ENCODE results near the gene RNF14.

Gene RNF14

GRCh38 chr5:141948812-141949211, 20.1 kb upstream of the RNF14 start:
- no peak for DNase-seq

DNA sequence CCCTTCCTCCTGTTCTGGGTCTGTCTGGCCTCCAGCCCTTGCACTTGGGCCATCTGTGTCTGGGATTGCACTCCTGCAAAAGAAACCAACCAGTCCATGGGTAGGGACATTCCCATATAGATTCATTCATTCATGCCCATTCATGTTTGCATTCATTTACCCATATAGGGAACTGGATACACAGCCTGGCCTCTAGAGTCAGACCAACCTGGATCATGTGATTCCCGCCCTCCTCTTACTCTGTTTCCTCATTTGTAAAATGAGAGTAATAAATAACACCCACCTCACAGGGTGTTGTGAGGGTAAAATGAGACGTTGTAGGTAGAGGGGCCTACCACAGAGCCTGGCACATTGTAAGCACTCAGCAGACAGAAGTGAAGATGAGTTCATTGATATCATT, 19.4 kb upstream of the RNF14 start:
- DNase-seq, result no peak

- DNase-seq, result no peak
Observed at GRCh38 chr5:141950207-141951005, 18.5 kb upstream of the RNF14 start.

GRCh38 chr5:141951332-141951781, 17.5 kb upstream of the RNF14 start:
- no peak for DNase-seq

GRCh38 chr5:141952020-141952419, 16.9 kb upstream of the RNF14 start:
- DNase-seq, result no peak

DNA sequence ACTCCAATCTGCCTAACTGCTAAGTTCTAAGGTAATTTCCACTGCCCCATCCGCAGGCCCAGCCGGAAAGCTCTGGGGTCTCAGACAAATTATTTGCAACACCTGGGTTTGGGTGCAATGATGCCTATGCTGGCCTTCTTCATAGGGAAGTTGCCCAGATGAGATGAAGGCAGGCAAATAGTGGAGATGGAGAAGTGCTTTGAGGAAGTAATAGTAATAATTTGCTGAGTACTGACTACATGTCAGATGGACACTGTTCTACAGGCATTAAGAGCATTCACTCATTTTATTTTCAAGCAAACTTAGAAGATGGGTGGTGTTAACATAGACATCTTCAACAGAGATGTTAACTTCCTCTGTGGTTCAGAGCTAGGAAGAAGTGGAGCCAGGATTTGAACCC, 14.7 kb upstream of the RNF14 start:
- no peak for DNase-seq

DNA sequence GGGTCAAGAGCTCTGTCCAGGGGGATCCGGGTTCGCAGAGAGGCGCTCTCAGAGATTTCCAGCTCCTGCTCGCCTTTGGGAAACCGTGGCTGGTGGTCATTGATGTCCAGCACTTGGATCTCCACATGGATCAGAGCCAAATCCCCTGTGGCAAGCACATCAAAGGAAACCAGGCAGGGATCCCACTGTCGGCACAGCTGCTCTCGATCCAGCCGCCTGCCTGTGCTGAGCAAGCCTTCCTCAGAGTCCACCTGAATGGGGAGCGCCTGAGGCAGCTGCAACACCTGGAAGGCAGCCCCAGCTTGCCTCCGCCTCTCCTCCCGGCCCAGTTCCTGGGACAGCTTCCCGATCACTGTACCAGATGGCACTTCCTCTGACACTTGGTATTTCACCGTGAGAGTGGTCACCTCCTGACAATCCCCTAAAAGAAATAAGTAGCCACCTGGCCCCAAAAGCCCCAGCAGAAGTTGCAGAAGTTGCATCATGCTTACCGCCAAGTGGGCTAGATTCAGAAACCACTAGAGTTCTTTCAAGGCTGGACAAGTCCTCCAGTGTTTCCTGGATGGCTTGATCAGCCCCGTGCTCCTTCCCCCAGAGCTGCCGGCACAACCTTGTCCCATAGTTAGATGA, 11.4 kb upstream of the RNF14 start:
- no peak for DNase-seq

- DNase-seq, result no peak
Observed at GRCh38 chr5:141958113-141958512, 10.8 kb upstream of the RNF14 start, which contains the start of gene PCDH12. PCDH12 (minus strand) TSS chr5:141958202; CDS start chr5:141957851, 351 bp downstream.

DNA sequence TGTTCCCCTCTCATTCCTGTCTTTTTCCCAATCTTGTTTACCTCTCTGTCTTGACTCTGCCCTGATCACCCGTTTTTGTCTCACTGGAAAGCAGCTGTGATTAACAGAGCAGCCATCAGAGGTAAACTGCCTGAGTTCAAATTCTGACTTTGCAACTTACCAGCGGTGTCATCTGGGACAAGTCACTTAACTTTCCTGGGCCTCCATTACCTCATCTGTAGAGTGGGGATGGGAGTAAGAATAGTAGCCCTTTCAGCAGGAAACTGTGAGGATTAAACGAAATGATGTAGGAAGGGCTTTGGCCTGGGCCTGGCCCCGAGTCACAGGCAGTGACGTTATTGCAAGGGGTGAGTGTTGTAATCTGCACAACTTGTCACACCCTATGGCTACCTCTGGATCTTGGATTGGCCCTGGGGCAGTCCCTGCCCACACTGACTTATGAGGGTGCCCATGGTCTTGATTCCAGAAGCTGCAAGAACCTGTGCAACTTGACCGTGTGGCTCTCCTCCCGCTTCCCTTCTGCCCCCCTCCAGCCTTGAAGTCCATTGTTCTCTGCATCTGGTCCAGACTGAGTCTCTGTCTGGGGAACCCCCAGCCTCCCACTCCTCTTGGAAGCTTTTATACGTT, 10.2 kb upstream of the RNF14 start:
- DNase-seq, result no peak

DNA sequence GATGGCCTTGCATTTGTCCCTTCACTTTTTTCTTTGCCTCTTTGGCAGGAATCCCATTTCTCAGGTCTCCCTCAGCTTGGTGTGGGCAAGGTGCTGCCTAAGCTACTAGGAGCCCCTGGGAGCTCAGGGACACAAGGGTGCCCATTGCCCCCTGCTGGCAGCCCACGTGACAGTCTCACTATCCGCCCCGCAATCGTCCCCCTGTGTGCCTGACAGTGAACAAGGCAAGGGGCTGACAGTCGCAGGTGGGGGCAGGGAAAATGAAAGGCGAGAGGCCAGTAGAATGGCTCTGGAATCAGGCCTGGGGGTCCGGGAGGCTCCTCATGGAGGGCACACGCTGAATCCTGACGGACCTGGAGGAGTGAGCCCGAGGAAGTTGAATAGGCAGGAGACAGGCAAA, 8.9 kb upstream of the RNF14 start:
- DNase-seq, result no peak

DNA sequence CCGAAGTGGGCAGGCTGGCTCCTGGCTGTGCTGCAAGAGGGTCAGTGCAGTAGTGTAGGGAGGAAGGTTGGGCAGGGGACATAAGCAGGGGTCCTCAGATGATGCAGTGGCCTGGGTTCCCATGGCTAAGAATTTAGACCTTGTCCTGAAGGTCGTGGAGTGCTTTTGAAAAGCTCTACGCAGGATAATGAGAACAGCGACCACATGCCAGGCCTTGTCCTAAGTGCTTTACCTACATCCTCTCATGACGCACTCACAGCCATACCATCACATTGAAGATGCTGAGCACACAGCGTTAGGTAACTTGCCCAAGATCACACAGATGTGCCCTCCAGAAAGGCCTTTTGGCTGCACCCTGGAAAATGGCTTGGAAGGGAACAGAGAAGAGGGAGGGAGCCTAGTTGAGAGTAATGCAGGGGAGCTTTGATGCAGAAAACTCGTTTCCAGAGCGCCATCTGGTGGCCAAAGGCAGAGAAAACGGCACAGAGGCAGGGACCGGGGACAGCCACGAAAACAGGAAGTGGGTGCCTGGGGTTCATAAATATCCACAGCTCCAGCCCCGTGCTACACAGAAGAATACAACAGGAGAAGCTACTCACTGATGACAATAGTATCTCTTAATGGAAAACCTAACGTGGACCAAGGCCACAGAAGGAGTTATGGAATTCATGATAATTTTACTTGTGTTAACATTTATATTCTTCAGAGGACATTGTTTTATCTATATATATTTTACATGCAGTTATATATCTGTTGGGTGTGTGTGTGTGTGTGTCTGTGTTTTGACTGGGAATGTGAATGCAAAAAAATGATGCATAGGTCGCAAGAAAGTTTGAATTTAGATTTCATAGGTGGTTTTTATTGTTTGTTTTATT, 8.2 kb upstream of the RNF14 start:
- peak; percentile 72 for DNase-seq

DNA sequence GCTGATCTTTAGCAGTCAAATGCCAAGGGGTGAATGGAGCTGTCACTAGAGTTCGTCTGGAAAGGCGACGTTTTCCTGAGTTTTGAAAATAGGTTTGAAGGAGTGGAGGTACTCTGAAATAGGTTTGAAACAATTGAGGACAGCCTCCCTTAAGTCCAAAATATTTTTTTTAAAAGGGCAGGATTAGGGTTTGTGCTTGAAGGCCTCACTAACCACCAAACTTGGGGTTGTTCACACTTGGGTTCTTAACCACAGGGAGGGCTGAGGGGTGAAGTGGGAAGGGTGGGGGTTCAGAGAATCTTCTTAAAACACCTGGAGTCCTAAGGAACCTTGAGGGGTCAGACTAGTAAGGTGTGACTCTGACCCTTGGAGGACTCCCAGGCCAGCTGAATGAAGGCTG, 7.4 kb upstream of the RNF14 start:
- DNase-seq, result no peak

DNA sequence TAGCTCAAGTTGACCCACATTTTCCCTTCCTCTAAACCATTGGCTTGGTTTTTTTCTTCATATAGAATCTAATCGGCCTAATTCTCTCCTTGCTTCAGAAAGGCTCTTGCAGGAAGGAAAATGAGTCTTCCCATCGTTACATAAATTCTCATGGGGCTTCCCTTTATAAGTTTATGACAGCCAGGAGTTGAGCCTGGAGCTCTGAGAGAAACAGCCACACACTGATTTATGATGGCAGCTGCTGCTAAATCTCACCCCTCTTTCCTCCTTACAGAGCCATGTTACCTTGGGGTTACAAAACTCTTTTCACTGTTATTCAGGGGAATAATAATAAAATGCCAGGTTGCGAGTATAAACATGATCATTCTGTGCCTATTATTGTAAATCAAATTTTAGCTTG, 5.2 kb upstream of the RNF14 start:
- no peak for DNase-seq

DNA sequence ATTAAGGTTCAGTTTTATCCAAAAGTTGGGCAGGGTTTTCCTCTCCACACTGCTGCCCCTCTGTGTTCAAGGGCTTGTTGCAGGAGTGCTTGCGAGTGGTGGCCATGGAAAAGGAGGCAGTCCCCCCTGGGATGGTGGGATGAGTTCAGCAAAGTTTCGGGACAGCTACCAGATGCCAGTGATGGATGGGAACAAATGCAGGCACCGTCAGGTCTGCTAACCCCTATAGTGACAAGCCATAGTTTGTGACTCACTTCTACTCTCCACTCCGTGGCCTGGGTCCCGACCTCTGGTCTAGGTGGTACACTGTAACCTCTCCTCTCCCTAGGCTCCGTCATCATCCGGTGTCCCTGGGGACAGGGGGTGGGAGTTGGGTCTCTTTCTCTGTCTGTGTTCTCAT, 3.8 kb upstream of the RNF14 start:
- no peak for DNase-seq

GRCh38 chr5:141966275-141966962, 2.5 kb upstream of the RNF14 start:
- no peak for DNase-seq

GRCh38 chr5:141966963-141967333, 2.0 kb upstream of the RNF14 start:
- DNase-seq, result no peak

DNA sequence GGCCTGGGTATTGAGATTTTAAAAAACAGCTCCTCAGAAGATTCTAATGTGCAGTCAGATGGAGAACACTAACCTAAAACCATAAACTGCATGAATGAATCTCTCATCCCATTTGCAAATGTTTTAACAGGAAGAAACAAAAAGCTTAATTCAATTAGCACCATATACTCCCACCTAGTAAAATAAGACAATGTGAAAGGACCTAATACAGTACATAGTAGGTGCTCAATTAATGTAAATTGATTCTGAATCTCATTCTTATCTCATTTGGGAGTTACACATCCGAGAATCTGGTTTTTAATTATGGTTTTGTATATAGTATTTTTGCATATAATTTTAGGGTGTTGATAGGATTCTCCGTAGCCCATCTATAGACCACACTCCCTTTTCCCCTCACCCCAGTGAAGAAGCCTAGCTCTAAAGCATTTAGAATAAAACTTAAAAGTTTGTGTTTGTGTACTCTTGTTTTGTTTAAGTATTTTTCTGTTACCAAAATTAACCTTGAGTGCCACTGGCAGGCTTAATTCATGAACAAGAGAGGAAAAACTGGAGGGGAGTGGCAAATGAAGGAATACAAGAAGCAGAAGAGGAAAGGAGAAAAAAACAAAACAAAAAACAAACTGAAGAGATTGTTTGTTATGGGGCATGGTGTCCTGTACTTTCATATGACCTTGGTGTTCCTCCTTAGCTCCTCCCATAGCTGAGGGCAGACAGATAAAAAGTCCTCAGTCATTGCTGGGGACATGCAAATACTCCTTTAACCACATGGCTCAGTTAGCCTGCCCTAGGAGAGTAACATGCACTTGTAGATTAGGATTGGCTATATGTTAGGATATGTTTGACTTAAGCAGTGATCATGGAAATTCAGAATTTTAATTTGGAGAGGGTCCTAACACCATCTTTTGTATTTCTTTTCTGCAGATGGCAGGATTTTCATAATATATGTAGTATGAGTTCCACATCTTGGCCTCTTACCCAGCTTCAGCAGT, 1.2 kb downstream of the RNF14 start:
- no peak for DNase-seq

- DNase-seq, result no peak
Observed at GRCh38 chr5:141973871-141974595, 5.1 kb downstream of the RNF14 start.

DNA sequence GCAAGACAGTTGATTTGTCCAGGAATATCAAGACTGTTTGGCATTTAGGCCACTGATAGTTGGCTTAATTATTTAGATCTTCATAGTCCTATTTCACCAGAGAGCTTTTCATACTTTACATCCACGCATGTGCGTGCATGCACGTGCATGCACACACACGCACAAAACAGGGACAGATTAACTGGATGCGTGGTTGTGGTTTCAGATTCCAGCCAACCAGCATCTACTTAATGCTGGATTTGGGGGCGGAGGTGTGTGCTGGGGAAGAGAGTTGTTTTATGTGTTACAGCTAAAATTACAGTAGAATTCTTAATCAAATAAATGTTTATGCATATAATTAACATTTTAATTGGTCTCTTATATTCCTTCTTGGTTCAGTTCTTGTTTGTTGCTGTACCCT, 7.3 kb downstream of the RNF14 start:
- no peak for DNase-seq

DNA sequence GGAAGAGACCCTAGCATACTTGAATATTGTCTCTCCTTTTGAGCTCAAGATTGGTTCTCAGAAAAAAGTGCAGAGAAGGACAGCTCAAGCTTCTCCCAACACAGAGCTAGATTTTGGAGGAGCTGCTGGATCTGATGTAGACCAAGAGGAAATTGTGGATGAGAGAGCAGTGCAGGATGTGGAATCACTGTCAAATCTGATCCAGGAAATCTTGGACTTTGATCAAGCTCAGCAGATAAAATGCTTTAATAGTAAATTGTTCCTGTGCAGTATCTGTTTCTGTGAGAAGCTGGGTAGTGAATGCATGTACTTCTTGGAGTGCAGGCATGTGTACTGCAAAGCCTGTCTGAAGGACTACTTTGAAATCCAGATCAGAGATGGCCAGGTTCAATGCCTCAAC, 9.5 kb downstream of the RNF14 start:
- DNase-seq, result no peak

GRCh38 chr5:141982626-141983025, 13.7 kb downstream of the RNF14 start:
- no peak for DNase-seq

Data from NCI-H774 (cell line).